Activated T-helper 2 cell treated with anti-CD3 and anti-CD28 coated beads, Interferon-gamma antibody, Interleukin-2, Interleukin-4, amounts not matched to agents 10 μg/mL and 5 μg/mL and 100 μg/mL, durations not matched to agents 14 hours and 24 hours and 36 hours (primary cell): ENCODE measurements around the gene PHLDA2. TPM values are rescaled to one million over a fixed set of nuclear protein-coding genes. Genes with fewer than 3 reads are reported as not detected.

ENCODE experiments used
- DNase-seq: peaks from one replicate; pipeline ENCODE4 v3.0.0; 2021; ENCODE audit warnings: low spot score
- H3K27ac Mint-ChIP-seq: one replicate; pipeline ENCODE4 v1.8.0; 2021; ENCODE audit warnings: mixed read lengths
- H3K27me3 Mint-ChIP-seq: one replicate; pipeline ENCODE4 v1.8.0; 2021; ENCODE audit warnings: low read depth, mixed read lengths
- H3K36me3 Mint-ChIP-seq: one replicate; pipeline ENCODE4 v1.8.0; 2021; ENCODE audit warnings: low read depth, mixed read lengths
- H3K4me1 Mint-ChIP-seq: one replicate; pipeline ENCODE4 v1.8.0; 2021; ENCODE audit warnings: low read depth, mixed read lengths
- H3K4me3 Mint-ChIP-seq: one replicate; pipeline ENCODE4 v1.8.0; 2021; ENCODE audit warnings: low read depth, mild to moderate bottlenecking, moderate library complexity, mixed read lengths
- H3K9me3 Mint-ChIP-seq: one replicate; pipeline ENCODE4 v1.8.0; 2021; ENCODE audit warnings: mixed read lengths
- intact Hi-C: fragments of 100-400 bp; cut with micrococcal nuclease; formaldehyde crosslinking; loops from one replicate; pipeline ENCODE4 v1.15.1; 2023
- total RNA-seq: library from RNA; stranded (reverse); gene quantifications from 2 replicates; pipeline ENCODE4 v1.2.3, GENCODE V29; 2022

Gene PHLDA2
- total RNA-seq, 1 donor from 2014 or later, result 34.7 TPM

- no peaks in the 10 kb centered on the region for H3K27me3 Mint-ChIP-seq
- no peaks in the 10 kb centered on the region for H3K9me3 Mint-ChIP-seq
- H3K4me3 Mint-ChIP-seq, result no peak overlapping the region
- DNase-seq, result no peak
- H3K27ac Mint-ChIP-seq, result no peak overlapping the region
- intact Hi-C loops, result no loop called here
- no peaks in the 10 kb centered on the region for H3K4me1 Mint-ChIP-seq
- no peaks in the 10 kb centered on the region for H3K36me3 Mint-ChIP-seq
Measured at GRCh38 chr11:2921742-2922493, 7.3 kb downstream of the PHLDA2 start.

- Mint-ChIP-seq H3K36me3 (no peaks in the 10 kb centered on the region), H3K9me3 (no peaks in the 10 kb centered on the region), H3K27ac (no peak overlapping the region), H3K4me1 (no peaks in the 10 kb centered on the region), H3K4me3 (no peak overlapping the region), H3K27me3 (no peaks in the 10 kb centered on the region)
- intact Hi-C loops, result no loop called here
- no peak for DNase-seq
Measured at GRCh38 chr11:2921261-2921660, 8.0 kb downstream of the PHLDA2 start.

DNA sequence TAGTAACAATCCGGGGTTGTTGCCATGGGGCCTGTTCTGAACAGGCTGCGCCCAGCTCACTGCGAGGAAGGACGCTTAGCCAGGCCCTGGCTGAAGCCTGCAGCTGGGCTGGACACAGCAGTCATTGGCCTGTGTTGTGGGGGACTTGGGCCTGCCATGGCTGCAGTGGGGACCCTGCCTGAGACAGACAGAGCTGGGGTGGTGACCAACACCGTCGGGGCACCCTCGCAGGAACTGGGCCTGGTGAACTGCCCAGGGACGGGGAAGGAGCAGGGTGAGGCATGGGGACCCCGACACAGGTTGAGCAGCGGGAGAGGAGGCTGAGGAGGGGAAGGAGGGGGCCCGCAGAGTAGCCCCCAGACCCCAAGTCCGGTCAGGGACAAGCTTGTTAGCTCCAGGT lies 8.9 kb downstream of the PHLDA2 start:
- Mint-ChIP-seq H3K27me3 (no peaks in the 10 kb centered on the region), H3K27ac (no peak overlapping the region), H3K9me3 (no peaks in the 10 kb centered on the region), H3K36me3 (no peaks in the 10 kb centered on the region), H3K4me3 (no peak overlapping the region), H3K4me1 (no peaks in the 10 kb centered on the region)
- no peak for DNase-seq
- intact Hi-C loops, result no loop called here

GRCh38 chr11:2919837-2920236 lies 9.4 kb downstream of the PHLDA2 start:
- intact Hi-C loops, result no loop called here
- Mint-ChIP-seq H3K27ac (no peak overlapping the region), H3K27me3 (no peaks in the 10 kb centered on the region), H3K4me1 (no peaks in the 10 kb centered on the region), H3K4me3 (no peak overlapping the region), H3K36me3 (no peaks in the 10 kb centered on the region), H3K9me3 (no peaks in the 10 kb centered on the region)
- DNase-seq, result no peak

- no peaks in the 10 kb centered on the region for H3K36me3 Mint-ChIP-seq
- H3K27me3 Mint-ChIP-seq, result no peaks in the 10 kb centered on the region
- H3K27ac Mint-ChIP-seq, result peak overlapping the region; percentile 59
- H3K4me1 Mint-ChIP-seq, result no peaks in the 10 kb centered on the region
- DNase-seq, result no peak
- intact Hi-C loops, result no loop called here
- H3K4me3 Mint-ChIP-seq, result no peak overlapping the region
- H3K9me3 Mint-ChIP-seq, result no peaks in the 10 kb centered on the region
Measured at GRCh38 chr11:2919188-2919587, 10.0 kb downstream of the PHLDA2 start.

GRCh38 chr11:2917842-2918490 lies 11.3 kb downstream of the PHLDA2 start:
- Mint-ChIP-seq H3K9me3 (no peaks in the 10 kb centered on the region), H3K4me1 (no peaks in the 10 kb centered on the region)

GRCh38 chr11:2916892-2917645 lies 12.2 kb downstream of the PHLDA2 start:
- no peak for DNase-seq
- no peaks in the 10 kb centered on the region for H3K4me1 Mint-ChIP-seq
- no peak overlapping the region for H3K27ac Mint-ChIP-seq
- no peak overlapping the region for H3K4me3 Mint-ChIP-seq
- H3K27me3 Mint-ChIP-seq, result no peaks in the 10 kb centered on the region
- H3K36me3 Mint-ChIP-seq, result no peaks in the 10 kb centered on the region
- intact Hi-C loops, result no loop called here
- H3K9me3 Mint-ChIP-seq, result no peaks in the 10 kb centered on the region

More at GRCh38 chr11:2917842-2918490, 11.3 kb downstream of the PHLDA2 start:
- Mint-ChIP-seq H3K4me3 (no peak overlapping the region), H3K27ac (no peak overlapping the region), H3K36me3 (no peaks in the 10 kb centered on the region), H3K27me3 (no peaks in the 10 kb centered on the region)
- intact Hi-C loops, result no loop called here
- no peak for DNase-seq

GRCh38 chr11:2916114-2916891 lies 12.9 kb downstream of the PHLDA2 start:
- H3K4me1 Mint-ChIP-seq, result no peaks in the 10 kb centered on the region
- no peaks in the 10 kb centered on the region for H3K9me3 Mint-ChIP-seq
- DNase-seq, result no peak
- H3K27ac Mint-ChIP-seq, result no peak overlapping the region
- no peak overlapping the region for H3K4me3 Mint-ChIP-seq
- H3K36me3 Mint-ChIP-seq, result no peaks in the 10 kb centered on the region
- H3K27me3 Mint-ChIP-seq, result no peaks in the 10 kb centered on the region
- intact Hi-C loops, result no loop called here

GRCh38 chr11:2915473-2915872 lies 13.7 kb downstream of the PHLDA2 start:
- Mint-ChIP-seq H3K4me3 (no peak overlapping the region), H3K36me3 (no peaks in the 10 kb centered on the region), H3K9me3 (no peaks in the 10 kb centered on the region), H3K4me1 (no peaks in the 10 kb centered on the region), H3K27me3 (no peaks in the 10 kb centered on the region), H3K27ac (no peak overlapping the region)
- intact Hi-C loops, result no loop called here
- DNase-seq, result no peak

DNA sequence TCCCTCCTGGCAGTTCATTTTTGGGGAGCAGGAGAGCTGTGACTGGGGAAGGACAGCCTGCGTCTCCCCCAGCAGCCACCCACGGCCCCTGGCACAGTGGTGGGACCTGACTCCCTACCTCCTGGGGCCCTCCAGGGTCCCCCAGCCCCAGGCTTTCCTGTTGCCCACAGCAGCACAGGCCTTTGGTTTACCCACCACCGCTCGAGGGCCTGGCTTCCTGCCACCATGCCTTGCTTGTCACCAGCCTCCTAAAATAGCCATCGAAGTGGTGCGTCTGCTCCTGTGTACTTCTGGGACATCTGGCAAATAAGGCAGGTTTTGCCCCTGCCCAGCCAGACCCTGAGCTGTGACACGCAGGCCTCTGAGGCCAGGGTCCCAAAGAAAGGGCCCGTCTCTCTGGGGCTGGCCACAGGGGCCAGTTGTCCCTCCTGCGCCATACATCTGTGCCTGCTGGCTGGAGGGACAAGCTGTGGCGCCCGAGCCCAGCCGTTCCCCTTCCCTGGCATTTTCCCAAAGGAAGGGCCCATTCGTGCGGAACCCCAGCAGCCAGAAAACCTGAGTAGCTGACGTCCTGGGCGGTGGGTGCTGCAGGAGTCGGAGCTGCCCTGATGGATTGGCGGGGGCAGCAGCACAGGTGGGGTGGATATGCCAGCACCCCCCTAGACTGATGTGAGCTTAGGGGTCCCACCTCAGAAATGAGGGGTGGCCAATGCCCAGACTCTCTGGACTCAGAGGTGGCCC lies 14.6 kb downstream of the PHLDA2 start:
- intact Hi-C loops, result no loop called here
- Mint-ChIP-seq H3K27me3 (no peaks in the 10 kb centered on the region), H3K9me3 (no peaks in the 10 kb centered on the region), H3K36me3 (no peaks in the 10 kb centered on the region), H3K4me1 (no peaks in the 10 kb centered on the region), H3K27ac (no peak overlapping the region), H3K4me3 (no peak overlapping the region)
- DNase-seq, result no peak

GRCh38 chr11:2913776-2914175 lies 15.4 kb downstream of the PHLDA2 start:
- Mint-ChIP-seq H3K27me3 (no peaks in the 10 kb centered on the region), H3K9me3 (no peaks in the 10 kb centered on the region), H3K4me1 (no peaks in the 10 kb centered on the region), H3K4me3 (no peak overlapping the region), H3K36me3 (no peaks in the 10 kb centered on the region), H3K27ac (no peak overlapping the region)
- intact Hi-C loops, result no loop called here
- no peak for DNase-seq

DNA sequence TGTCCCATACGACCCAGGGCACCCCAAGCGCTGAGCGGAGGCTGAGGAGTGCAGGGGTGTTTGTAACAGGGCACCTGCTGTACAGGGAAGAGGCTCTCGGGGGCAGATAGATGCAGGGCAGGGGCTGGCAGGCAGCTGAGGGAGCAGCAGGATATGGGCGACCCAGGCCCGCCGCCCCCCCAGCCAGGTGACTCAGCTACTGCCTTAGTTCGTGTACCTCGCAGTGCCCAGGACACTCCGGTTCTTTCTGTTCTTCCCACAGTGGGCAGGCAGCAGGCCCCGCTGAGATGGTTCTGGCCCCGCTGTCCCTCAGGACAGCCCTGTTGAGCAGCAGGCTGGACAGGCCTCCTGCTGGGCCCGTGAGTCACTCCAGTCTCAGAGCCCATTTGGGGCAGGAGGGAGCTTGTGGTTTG lies 16.2 kb downstream of the PHLDA2 start:
- intact Hi-C loops, result no loop called here
- H3K36me3 Mint-ChIP-seq, result no peaks in the 10 kb centered on the region
- no peak overlapping the region for H3K27ac Mint-ChIP-seq
- no peaks in the 10 kb centered on the region for H3K4me1 Mint-ChIP-seq
- no peak for DNase-seq
- H3K4me3 Mint-ChIP-seq, result no peak overlapping the region
- no peaks in the 10 kb centered on the region for H3K9me3 Mint-ChIP-seq
- no peaks in the 10 kb centered on the region for H3K27me3 Mint-ChIP-seq
